Naive B cell (primary cell): Measurements from ENCODE around the gene ABCD2. TPM values are rescaled to one million over a fixed set of nuclear protein-coding genes. Genes with fewer than 3 reads are reported as not detected.
A peak's percentile ranks its signal among the peaks of the same experiment; 100 is the strongest.

Experiments
- ATAC-seq, 2 donors: fragments of 150-1000 bp; cut with Tn5 transposase; 2 replicates each; pipeline ENCODE4 v1.10.0; 2021; ENCODE audit warnings: low read depth in 2 of 2, mild to moderate bottlenecking in 2 of 2, moderate library complexity in 2 of 2
- DNase-seq: peaks from one replicate; pipeline ENCODE4 v3.0.0; 2022
- H3K27ac Mint-ChIP-seq, 6 donors: one replicate each; pipeline ENCODE4 v1.8.0; 2020 to 2022; ENCODE audit warnings: mild to moderate bottlenecking in 6 of 6, mixed read lengths in 6 of 6, moderate library complexity in 5 of 6, inconsistent platforms in 2 of 6
- H3K27me3 Mint-ChIP-seq, 3 donors: one replicate each; pipeline ENCODE4 v1.8.0; 2021 to 2022; ENCODE audit warnings: mixed read lengths in 3 of 3, mild to moderate bottlenecking in 1 of 3
- H3K36me3 Mint-ChIP-seq, 2 donors: one replicate each; pipeline ENCODE4 v1.8.0; 2020 to 2022; ENCODE audit warnings: mixed read lengths in 2 of 2, inconsistent platforms in 1 of 2, mild to moderate bottlenecking in 1 of 2
- H3K4me1 Mint-ChIP-seq, 3 donors: one replicate each; pipeline ENCODE4 v1.8.0; 2020 to 2022; ENCODE audit warnings: mixed read lengths in 3 of 3, inconsistent platforms in 1 of 3, mild to moderate bottlenecking in 1 of 3, moderate library complexity in 1 of 3
- H3K4me3 Mint-ChIP-seq, 8 donors: one replicate each; pipeline ENCODE4 v1.8.0; 2020 to 2022; ENCODE audit warnings: mild to moderate bottlenecking in 8 of 8, mixed read lengths in 8 of 8, moderate library complexity in 8 of 8, inconsistent platforms in 2 of 8
- H3K9me3 Mint-ChIP-seq, 7 donors: one replicate each; pipeline ENCODE4 v1.8.0; 2020 to 2022; ENCODE audit warnings: mixed read lengths in 7 of 7, mild to moderate bottlenecking in 5 of 7, inconsistent platforms in 2 of 7, moderate library complexity in 1 of 7
- polyA plus RNA-seq, 6 donors: library from polyadenylated mRNA; unstranded; fragments of 300-500 nt; fragmentation: Illumina TruSeq; gene quantifications; one replicate each; pipeline ENCODE4 v1.2.3, GENCODE V29; 2021; ENCODE audit warnings: low read depth in 6 of 6

Gene ABCD2
- polyA plus RNA-seq, 6 donors from 2014 or later = 0.26 to 1.1 (median 0.30) TPM; not detected in 1

DNA sequence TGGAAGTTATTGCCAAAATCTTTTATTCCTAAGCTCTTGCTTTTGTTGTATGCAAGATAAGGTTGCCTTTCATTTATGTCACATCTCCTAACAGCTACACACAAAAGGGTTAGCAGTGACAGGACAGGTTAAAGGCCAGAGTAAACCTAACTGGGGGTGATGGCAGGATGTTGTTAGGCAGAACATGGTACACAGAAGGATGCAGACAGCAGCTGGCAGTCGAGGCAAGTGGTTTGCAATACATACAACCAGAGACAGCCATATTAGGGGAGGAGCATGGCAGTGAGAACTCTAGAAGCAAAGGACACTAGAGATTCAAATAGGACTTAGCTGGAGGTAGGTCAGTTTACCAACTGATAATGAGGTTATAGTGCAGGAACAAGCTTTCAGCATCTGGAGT is 2.7 kb upstream of the ABCD2 start:
- no peak for DNase-seq
- peak overlapping the region in 2 of 8 donors; percentile 29 to 36 for H3K4me3 Mint-ChIP-seq
- H3K27ac Mint-ChIP-seq = peak overlapping the region in 2 of 6 donors; percentile 21 to 56

DNA sequence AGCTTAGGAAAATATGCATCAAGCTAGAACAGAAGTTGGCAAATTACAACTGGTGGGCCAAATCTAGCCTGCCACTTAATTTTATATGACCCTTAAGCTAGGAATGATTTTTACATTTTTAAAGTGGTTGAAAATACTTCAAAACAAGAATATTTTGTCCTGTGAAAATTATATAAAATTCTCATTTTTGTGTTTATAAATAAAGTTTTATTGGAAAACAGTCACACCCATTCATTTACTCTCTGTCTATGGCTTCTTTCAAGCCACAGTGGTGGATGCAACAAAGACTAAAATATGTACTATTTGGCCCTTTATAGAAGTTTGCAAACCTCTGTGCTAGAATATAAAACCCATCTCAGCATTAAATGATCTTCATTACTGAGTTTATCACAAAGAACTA is 2.1 kb upstream of the ABCD2 start:
- DNase-seq (no peak), ATAC-seq (no peak)
- Mint-ChIP-seq H3K4me1 (peaks cover 7 to 13% (median 9%) of the 10 kb centered on the region in 3 donors), H3K4me3 (peak overlapping the region in 3 of 8 donors; percentile 36 to 54 (median 48)), H3K27me3 (no peaks in the 10 kb centered on the region), H3K27ac (peak overlapping the region in 2 of 6 donors; percentile 76 to 83), H3K36me3 (no peaks in the 10 kb centered on the region), H3K9me3 (no peaks in the 10 kb centered on the region)

More for the DNA sequence above, 2.7 kb upstream of the ABCD2 start:
- no peak for ATAC-seq
- Mint-ChIP-seq H3K9me3 (no peaks in the 10 kb centered on the region), H3K27me3 (no peaks in the 10 kb centered on the region), H3K4me1 (peaks cover 7 to 13% (median 9%) of the 10 kb centered on the region in 3 donors), H3K36me3 (no peaks in the 10 kb centered on the region)

DNA sequence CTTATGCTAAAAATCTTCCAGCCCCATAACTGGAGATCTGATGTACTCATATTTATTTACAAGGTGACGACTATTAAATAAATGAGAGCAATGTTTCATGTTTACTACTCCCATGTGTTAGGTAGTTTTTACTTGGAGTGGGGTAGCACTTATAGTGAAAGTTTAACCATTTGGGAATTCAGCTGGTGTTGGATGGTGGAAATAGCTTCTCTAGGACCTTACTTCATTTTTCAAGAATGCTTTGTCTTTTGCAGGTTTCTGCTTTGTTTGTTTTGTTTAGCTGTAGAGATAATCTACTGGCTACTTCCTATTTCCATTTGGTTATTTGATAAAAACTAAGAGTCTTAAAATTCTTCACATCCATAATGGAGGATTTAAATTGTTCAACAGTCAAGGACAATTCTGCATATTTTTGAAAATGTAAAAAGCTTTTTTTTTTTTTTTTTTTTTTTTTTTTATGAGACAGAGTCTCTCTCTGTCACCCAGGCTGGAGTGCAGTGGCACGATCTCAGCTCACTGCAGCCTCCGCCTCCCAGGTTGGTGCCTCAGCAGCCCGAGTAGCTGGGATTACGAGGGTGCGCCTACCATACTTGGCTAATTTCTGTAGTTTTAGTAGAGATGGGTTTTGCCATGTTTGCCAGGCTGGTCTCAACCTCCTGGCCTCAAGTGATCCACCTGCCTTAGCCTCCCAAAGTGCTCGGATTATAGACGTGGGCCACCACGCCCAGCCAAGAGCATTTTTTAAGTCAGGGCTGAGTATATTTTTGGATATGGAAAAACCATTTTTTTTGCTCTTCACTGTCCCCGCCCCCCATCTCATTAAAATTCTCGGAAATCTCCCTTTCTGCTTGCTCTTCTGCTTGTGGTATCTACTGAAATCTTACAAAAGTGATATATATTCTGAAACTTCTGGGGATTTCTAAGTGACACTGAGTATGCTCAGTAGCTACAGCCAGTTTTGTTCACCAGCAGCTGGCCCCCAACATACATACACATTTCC is 1.4 kb upstream of the ABCD2 start:
- H3K27ac Mint-ChIP-seq = peak overlapping the region in 5 of 6 donors; percentile 1 to 93 (median 78)
- H3K4me1 Mint-ChIP-seq = peaks cover 7 to 13% (median 9%) of the 10 kb centered on the region in 3 donors
- H3K27me3 Mint-ChIP-seq = no peaks in the 10 kb centered on the region
- no peak for DNase-seq
- H3K4me3 Mint-ChIP-seq = peak overlapping the region in 6 of 8 donors; percentile 22 to 58 (median 42)
- no peaks in the 10 kb centered on the region for H3K9me3 Mint-ChIP-seq
- H3K36me3 Mint-ChIP-seq = no peaks in the 10 kb centered on the region
- no peak for ATAC-seq

- no peak for DNase-seq
- peaks cover 7 to 13% (median 9%) of the 10 kb centered on the region in 3 donors for H3K4me1 Mint-ChIP-seq
These were observed 315 bp downstream of the ABCD2 start for GRCh38 chr12:39619316-39619659.

GRCh38 chr12:39618701-39619100 is 902 bp downstream of the ABCD2 start:
- ATAC-seq = no peak
- Mint-ChIP-seq H3K9me3 (no peaks in the 10 kb centered on the region), H3K36me3 (no peaks in the 10 kb centered on the region), H3K4me1 (peaks cover 7 to 13% (median 9%) of the 10 kb centered on the region in 3 donors), H3K27me3 (no peaks in the 10 kb centered on the region), H3K27ac (peak overlapping the region in 3 of 6 donors; percentile 6 to 80 (median 22)), H3K4me3 (peak overlapping the region in 2 of 8 donors; percentile 28 to 57)
- DNase-seq = no peak

More at GRCh38 chr12:39619316-39619659, 315 bp downstream of the ABCD2 start:
- Mint-ChIP-seq H3K9me3 (no peaks in the 10 kb centered on the region), H3K27me3 (no peaks in the 10 kb centered on the region), H3K36me3 (no peaks in the 10 kb centered on the region), H3K4me3 (no peak overlapping the region), H3K27ac (peak overlapping the region in 1 of 6 donors; percentile 8)
- ATAC-seq = no peak

DNA sequence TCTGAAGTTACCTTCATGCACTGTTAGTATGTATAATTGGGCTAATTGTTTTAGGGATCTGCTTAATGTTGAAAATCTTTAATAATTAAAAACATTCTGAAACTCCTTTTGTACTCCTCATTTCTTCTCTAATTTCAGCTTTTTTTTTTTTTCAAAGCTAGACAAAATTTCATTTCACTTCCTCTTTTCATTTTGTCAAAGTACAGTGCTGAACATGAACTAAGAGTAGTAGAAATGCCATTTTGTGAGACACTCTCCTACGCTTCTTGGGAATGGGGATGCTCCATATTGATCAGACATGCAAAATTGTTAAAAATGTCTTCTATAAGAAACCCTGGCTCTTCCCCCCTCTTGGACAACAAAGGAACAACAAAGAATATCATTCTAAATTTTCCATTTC is 1.7 kb downstream of the ABCD2 start:
- H3K27ac Mint-ChIP-seq = peak overlapping the region in 3 of 6 donors; percentile 37 to 75 (median 60)
- no peaks in the 10 kb centered on the region for H3K36me3 Mint-ChIP-seq
- H3K27me3 Mint-ChIP-seq = no peaks in the 10 kb centered on the region
- peak; percentile 8 to 13 for ATAC-seq
- peak overlapping the region in 7 of 8 donors; percentile 0 to 58 (median 38) for H3K4me3 Mint-ChIP-seq
- H3K9me3 Mint-ChIP-seq = no peaks in the 10 kb centered on the region
- DNase-seq = peak; percentile 41
- peaks cover 7 to 13% (median 9%) of the 10 kb centered on the region in 3 donors for H3K4me1 Mint-ChIP-seq

DNA sequence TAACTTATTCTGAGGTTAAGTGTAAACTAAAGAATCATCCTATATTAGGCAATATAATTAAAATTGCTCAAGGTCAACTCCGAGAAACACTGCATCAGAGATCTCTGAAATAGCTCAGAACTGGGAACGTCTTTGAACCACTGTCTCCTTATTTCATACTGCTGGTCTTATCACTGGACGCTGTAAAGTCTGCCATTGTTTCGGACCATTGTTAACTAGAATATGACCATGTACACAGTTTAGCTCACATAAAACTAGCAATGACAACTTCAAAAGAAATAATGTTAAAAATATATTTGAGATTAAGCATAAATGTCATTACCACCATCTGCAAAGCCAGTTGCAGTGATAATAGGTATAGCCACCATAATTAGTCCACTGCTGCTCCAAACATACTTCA is 2.9 kb downstream of the ABCD2 start:
- Mint-ChIP-seq H3K27ac (no peak overlapping the region), H3K27me3 (no peaks in the 10 kb centered on the region), H3K4me1 (peaks cover 7 to 13% (median 9%) of the 10 kb centered on the region in 3 donors), H3K4me3 (no peak overlapping the region), H3K36me3 (no peaks in the 10 kb centered on the region), H3K9me3 (no peaks in the 10 kb centered on the region)
- no peak for DNase-seq
- ATAC-seq = no peak

- H3K9me3 Mint-ChIP-seq = no peaks in the 10 kb centered on the region
- H3K4me1 Mint-ChIP-seq = peaks cover 7 to 11% (median 7%) of the 10 kb centered on the region in 3 donors
- H3K36me3 Mint-ChIP-seq = no peaks in the 10 kb centered on the region
- H3K4me3 Mint-ChIP-seq = no peak overlapping the region
- H3K27ac Mint-ChIP-seq = no peak overlapping the region
- DNase-seq = no peak
- H3K27me3 Mint-ChIP-seq = no peaks in the 10 kb centered on the region
- ATAC-seq = no peak
These were observed 3.4 kb downstream of the ABCD2 start for GRCh38 chr12:39616251-39616650.

DNA sequence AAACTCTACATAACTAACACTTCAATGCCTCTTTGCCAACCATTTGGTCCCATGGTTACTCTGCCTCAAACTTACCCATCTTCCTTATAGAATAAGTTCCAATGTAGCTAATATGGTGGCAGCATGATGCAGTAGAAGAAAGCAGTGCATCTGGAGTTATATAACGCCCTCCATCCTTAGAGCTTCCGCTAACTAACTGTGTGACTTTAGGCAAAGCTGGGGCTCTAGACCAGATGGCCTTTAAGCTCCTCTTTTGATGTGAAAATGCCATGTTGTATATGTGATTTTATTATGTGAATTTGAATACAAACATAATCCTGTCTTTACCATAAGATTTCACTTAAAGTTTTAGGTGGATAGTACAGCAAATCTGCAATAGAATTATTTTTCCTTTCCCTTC is 6.1 kb downstream of the ABCD2 start:
- Mint-ChIP-seq H3K4me3 (no peak overlapping the region), H3K4me1 (peaks cover 0 to 7% (median 6%) of the 10 kb centered on the region in 3 donors), H3K9me3 (no peaks in the 10 kb centered on the region), H3K36me3 (no peaks in the 10 kb centered on the region), H3K27ac (no peak overlapping the region), H3K27me3 (no peaks in the 10 kb centered on the region)
- DNase-seq (no peak), ATAC-seq (no peak)

- Mint-ChIP-seq H3K27me3 (no peaks in the 10 kb centered on the region), H3K27ac (no peak overlapping the region), H3K4me1 (no peaks in the 10 kb centered on the region), H3K9me3 (no peaks in the 10 kb centered on the region), H3K4me3 (no peak overlapping the region), H3K36me3 (no peaks in the 10 kb centered on the region)
- ATAC-seq = no peak
- no peak for DNase-seq
These were observed 7.4 kb downstream of the ABCD2 start for GRCh38 chr12:39612250-39612649.

DNA sequence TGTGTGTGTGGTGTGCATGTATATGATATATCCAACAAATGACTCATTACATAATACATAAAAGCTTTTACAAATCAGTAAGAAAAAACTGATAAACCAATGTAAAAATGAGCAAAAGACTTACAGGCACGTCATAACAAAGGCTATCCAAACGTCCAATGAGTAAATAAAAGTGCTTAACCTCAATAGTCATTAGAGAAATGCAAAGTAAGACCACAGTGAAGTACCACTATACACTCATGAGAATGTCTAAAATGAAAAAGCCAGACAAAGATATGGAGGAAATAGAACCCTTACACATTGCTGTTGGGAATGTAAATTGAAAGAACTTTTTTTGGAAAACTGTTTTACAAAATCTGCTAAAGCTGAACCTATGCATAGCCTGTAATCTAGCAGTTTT is 7.8 kb downstream of the ABCD2 start:
- DNase-seq (no peak), ATAC-seq (no peak)
- Mint-ChIP-seq H3K4me3 (no peak overlapping the region), H3K9me3 (no peaks in the 10 kb centered on the region), H3K27ac (no peak overlapping the region), H3K36me3 (no peaks in the 10 kb centered on the region), H3K4me1 (no peaks in the 10 kb centered on the region), H3K27me3 (no peaks in the 10 kb centered on the region)

- no peak overlapping the region for H3K4me3 Mint-ChIP-seq
- no peak for ATAC-seq
These were observed 9.1 kb downstream of the ABCD2 start for GRCh38 chr12:39610436-39611025.

DNA sequence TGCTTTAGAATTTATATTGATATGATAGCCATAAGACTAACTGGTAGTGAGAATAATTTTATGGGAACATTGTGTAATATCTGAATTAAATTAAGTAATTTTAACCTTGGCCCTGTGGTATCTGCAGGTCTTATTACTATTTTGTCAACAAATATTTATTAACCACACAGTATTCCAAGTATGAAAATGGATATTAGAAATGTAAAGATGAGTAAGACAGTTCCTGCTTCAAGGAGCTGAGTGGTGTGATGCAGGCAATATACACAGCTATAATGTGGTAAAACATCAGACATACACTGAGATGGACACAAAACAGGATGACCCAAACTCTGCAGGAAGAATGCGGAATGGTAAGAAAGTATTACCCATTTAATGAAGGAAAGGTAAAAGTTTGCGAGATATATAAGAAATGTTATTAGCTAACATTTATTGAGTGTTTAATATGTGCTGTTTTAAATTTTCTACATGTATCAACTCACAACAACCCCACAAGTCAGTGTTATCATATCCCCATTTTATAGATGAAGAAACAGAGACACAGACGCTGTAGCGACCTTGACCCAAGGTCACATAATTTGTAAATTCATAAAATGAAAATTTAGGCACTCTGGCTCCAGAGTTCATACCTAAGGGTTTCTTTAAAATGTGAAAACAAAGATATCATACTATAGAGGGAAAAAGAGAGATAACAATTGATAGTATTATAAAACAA is 12.7 kb downstream of the ABCD2 start:
- H3K27ac Mint-ChIP-seq = no peak overlapping the region
- DNase-seq (no peak), ATAC-seq (no peak)
- H3K36me3 Mint-ChIP-seq = no peaks in the 10 kb centered on the region
- no peaks in the 10 kb centered on the region for H3K4me1 Mint-ChIP-seq
- no peaks in the 10 kb centered on the region for H3K27me3 Mint-ChIP-seq
- no peaks in the 10 kb centered on the region for H3K9me3 Mint-ChIP-seq
- H3K4me3 Mint-ChIP-seq = no peak overlapping the region

More at GRCh38 chr12:39610436-39611025, 9.1 kb downstream of the ABCD2 start:
- H3K36me3 Mint-ChIP-seq = no peaks in the 10 kb centered on the region
- no peaks in the 10 kb centered on the region for H3K27me3 Mint-ChIP-seq
- no peaks in the 10 kb centered on the region for H3K9me3 Mint-ChIP-seq
- DNase-seq = no peak
- no peaks in the 10 kb centered on the region for H3K4me1 Mint-ChIP-seq
- no peak overlapping the region for H3K27ac Mint-ChIP-seq
